ENCODE measurements around the gene PMP22.

PMP22 gene

DNA sequence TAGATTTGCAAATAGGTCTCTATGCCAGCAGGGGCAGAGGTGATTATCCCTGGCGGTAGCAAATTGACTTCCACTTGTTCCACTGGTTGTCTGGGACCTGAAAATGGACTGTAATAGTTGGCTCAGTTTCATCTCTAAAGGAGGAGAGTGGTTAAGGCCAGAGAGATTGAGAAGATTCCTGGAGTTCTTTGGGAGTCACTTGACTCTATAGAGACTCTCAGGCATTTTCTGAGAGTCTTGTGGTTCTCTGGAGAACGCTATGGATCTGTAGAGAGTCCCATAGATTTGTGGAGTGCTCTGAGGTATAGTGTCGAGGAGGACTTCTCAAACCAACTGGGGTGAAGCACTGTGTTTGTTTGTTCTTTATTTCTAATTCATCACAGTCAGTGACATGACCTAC lies 8.9 kb upstream of the PMP22 start:
- no peak for DNase-seq (ENCODE audit: low read depth in 2 of 2, low spot score in 1 of 2)

DNA sequence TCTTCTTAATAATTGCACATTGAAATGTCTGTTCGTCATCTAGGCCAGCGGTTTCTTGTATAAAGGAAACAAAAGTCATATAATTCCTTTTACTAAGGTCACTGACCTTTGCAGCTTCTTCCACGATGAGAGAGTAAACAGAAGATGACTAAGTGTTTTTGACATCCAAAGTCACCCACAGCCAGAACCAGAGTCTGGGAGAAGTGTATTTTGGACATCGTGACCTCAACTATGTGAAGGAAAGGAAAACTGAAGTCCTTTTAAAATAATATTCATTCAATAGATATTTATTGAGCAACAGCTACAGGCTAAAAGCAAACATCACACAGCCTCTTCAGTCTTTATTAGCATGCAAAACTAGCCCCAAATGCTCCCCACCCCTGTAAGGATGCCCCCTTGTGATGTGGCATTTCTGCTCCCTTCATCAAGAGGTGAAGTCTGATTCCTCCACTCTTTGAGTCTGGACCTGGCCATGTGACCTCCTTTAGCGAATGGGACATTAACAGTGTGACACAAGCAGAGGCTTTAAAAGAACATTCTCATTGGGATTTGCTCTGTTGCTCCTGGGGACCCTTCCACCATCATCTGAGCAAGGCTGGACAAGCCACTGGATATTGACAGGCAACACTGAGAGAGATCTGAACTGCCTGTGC lies 8.1 kb upstream of the PMP22 start:
- no peak for DNase-seq (ENCODE audit: low read depth in 2 of 2, low spot score in 1 of 2)

DNA sequence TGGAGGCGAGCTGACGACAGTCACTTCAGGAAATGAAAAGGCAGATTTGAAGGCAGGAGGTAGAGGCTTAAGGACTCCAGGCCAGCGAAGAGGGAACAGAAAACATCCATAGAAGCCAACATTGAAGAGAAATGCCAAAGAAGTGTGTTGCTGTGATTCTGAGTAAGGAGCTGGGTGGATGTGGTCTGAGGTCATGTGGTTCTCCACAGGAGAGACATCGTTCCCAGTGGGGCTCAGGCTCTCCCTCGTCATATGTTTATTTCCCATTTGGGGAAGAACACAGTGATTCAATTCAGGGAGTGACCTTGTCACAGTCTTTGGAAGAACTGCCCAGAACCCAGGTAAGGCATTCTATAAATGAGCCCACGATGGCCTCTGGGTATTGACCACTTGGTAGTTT lies 6.6 kb upstream of the PMP22 start:
- DNase-seq (ENCODE audit: low read depth in 2 of 2, low spot score in 1 of 2): no peak

DNA sequence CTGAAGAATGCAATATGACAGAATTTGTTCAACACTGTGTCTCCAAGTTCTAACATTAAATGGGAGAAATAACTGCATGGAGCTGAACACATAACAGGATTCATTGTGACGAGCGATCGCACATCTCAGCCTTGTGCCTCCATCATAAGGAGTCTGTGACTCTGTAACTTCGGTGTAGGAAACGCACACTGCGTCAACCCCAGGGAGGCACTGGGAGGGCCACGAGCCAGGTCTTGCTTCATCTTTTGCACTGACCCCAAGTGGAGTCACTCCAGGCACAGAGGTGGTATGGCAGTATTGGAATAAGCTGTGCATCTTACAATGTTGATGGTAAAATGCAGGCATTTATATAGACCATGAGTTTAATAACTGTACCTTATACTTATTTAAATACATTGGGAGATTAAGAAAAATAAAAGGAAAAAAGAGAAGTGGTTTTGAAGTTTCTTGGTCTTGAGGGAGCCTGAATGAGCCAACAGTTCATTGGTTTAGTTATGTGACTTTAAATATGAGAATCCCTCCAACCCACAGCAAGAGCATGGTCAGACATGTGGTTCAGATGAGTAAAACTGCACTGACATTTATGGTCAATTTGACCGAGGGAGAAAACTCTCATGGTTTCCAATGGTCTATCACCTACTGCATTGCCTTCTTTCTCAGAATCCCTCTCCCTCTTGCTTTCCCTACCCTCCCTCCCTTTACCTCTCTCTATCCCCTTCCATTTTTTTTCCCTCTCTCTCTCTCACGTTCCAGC lies 5.7 kb upstream of the PMP22 start:
- no peak for DNase-seq (ENCODE audit: low read depth in 2 of 2, low spot score in 1 of 2)

DNA sequence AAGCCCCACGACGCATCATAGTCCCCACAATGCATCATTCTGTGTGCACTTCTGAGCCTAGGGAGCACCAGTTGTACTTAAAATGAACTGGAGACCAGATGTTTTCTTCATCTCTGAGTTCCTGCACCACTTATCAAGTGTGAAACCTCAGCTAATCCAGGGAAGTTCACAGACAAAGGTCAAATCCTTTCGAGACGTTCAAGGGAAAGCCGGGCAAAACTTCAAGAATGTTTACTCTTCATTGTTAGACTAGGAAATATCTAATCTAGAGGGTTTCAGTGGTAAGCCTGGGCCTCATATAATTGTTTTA lies 4.6 kb upstream of the PMP22 start:
- DNase-seq (ENCODE audit: low read depth in 2 of 2, low spot score in 1 of 2): no peak

DNA sequence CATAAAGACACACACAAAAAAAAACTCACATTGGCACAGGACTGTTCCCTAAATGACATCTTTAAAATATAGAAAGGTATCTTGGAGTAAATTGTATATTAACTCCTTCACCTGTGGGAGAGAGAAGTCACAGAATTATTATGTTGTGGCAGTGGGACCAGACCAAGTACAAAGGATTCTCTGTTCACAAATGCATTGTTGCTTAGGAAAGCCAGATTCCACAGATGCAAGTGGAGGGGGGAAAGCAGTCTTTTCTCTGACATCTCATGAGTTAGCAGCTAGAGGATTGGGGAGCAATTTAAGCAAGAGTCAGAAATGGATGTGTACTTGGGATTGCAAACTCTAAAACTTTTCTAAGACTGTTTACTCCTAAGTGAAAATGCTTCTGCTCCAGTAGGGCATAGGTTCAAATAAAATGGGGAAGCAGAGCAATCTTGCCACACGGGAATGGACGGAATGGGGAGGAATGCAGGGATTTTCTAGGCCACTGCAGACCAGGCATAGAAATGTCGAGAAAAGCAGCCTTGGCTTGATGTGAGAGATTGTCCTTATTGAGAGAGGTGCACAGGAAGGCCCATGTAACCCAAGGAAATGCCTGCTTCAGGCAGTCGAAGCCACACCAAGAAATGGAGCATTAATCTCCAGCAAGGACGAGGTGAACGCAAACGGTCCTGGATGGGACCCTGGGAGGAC lies 4.1 kb upstream of the PMP22 start:
- no peak for DNase-seq (ENCODE audit: low read depth in 2 of 2, low spot score in 1 of 2)

DNA sequence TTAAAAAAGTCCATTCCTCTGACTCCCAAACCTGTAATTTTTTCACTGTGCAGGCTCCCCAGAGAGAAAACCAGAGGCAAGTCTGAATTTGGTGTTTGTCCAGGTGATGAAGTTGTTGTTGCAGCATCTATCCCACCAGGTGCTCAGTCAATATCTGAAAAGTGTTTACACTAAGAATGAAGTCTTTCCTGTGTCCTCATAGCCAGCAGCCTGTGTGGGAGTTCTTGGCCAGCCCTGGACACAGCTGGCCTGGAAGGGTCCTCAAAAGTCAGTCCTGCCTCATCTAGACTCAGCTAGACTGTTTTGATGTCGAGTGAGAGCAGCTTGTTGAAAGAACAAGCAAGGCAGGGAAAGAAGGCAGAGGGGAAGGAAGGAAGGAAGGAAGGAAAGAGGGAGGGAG lies 3.3 kb upstream of the PMP22 start:
- no peak for DNase-seq (ENCODE audit: low read depth in 2 of 2, low spot score in 1 of 2)

DNA sequence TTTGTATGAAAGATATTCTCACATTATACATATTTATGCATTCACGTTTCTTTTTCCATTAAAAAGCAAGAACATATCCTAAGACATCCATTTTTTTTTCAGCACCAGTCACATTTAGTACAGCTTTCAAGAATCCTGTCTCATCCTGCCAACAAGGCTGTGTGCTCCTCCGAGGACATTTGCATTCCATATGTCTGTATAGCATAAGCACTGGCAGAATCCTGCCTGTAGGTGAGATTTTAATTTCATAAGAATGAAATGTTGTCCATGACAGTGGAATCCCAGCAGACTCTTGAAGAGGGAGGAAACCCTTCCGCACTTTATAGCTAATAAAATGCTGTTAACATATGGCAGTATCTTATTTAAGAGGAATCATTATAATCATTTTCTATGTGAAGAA lies 2.9 kb upstream of the PMP22 start:
- no peak for DNase-seq (ENCODE audit: low read depth in 2 of 2, low spot score in 1 of 2)

DNA sequence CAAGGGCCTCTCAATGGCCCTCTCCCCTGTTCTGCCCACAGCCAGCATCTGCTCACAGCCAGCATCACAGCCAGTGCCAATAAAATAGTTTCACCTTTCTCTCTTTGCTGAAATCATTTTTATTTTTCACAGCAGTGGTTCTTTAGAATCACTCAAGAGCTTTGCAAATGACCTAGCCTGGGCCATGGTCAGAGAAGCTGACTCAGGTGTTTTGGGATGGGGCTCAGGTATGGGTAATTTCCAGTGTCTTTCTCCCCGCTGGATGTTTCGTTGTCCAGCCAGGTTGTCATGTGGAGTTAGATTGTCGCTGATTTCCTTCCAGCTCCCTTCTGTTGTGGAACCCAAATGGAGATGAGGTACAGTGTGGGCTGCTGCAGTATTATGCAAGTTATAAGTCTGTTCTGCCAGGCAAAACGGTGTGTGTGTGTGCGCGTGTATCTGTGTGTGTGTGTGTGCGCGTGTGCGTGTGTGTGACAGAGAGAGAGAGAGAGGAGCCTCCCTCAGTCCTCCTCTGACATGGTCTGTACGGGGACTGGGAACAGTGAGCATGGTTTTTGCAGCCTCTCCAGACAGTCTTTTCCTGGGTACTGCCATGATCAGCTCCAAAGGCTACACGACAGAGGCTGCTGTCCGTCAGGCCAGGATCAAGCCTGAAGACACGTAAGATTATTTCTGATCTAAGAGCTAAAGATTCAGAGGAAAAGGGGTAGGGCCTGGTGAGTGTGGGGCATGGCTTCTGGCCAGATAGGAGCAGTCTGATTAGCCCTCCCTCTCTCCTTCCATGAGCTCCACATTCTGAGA lies 1.4 kb upstream of the PMP22 start:
- DNase-seq (ENCODE audit: low read depth in 2 of 2, low spot score in 1 of 2): no peak

DNA sequence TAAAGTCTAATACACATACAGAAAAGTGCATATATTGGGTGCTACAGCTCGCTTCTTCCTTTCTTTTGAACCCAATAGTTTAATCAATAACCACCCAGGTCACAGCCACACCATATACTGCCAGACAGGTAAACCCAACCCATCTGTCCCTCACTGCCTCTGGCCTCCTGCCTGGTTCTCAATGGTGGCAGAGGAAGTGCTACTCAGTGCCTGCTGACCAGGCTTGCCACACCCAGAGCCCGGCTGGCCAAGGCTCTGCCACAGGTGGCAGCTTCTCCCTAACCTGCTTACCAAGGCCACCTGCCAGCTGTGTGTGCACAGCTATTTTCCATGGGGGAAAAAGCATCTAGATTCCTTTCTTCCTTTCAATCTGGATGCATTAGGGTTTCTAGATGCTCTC lies 584 bp downstream of the PMP22 start:
- DNase-seq (ENCODE audit: low read depth in 2 of 2, low spot score in 1 of 2): no peak

DNA sequence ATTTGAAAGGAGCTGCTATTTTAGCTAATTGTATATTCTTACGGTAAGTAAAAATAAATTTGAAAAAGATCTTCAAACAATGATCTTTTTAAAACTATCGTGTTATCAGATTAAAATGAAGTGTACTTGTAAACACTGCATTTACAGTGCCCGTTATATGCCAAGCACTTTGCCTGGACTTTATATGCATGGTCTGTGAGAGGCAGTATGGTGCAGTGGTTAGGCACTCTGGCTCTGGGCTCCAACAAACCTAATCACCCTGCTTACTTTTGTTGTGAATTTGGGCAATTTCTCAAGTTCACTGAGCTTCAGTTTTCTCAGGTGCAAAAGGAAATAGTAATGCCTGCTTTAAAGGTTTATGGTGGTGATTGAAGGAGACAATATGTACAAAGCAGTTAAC lies 1.4 kb downstream of the PMP22 start:
- no peak for DNase-seq (ENCODE audit: low read depth in 2 of 2, low spot score in 1 of 2)

DNA sequence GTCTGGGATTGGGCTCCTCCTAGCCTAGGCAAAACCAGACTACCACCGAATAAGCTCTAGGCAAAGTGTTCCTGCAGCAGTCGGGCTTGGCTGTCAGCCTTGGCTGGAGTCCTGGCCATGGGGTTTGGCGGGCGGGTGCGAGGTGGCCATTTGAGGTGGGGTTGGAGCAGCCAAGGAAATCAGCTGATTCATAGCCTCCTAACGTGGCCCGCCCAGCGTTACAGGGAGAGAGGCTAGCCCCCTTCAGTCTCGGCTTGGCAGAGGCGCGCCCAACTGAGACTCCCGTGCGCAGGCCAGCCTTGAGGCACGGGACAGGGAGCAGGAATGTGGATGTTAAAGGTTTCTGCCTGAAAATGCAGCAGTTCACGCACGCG lies 1.9 kb downstream of the PMP22 start:
- no peak for DNase-seq (ENCODE audit: low read depth in 2 of 2, low spot score in 1 of 2)

DNA sequence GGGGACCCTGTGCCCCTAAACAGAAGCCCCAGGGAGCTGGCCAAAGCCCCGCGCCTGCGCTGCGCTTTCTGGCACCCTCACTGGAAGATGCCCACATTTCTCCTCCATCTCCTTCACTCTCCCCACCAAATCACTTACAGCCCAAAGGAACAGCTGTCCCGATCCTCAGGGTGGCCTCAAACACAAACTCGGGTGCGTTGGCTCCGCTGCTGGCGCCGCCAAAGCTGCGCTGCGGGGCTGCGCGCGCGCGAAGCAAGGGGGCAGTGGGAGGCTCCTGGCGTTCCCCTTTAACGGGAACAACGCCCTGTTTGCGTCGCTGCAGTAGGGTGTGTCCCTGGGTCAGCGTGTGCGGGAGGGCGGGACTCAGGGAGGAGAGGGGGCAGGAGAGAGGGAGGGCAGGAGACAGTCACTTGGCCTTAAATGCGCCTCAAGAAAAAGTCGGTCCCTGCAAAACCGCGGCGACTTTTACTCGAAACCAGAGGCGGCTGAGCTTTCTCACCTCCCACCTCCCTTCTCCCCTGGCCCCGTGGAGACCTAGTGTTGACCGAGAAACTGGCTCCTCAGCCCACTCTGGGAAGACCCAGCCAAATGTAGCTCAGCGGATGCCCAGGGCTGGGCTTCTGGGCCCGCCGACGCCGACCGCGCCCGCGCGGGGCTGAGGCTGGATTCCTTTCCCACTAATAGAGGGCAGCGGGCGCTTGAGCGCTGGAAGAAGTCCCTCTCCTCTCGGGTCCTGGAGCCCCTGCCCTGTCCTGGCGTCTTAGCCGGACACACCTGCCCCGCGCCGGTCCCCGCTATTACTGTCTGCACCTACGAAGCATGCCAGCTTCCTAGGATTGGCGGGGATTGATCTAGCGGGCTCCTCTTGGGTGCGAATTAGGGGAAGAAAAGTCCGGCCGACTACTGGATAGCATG lies 2.6 kb downstream of the PMP22 start:
- no peak for DNase-seq (ENCODE audit: low read depth in 2 of 2, low spot score in 1 of 2)

DNA sequence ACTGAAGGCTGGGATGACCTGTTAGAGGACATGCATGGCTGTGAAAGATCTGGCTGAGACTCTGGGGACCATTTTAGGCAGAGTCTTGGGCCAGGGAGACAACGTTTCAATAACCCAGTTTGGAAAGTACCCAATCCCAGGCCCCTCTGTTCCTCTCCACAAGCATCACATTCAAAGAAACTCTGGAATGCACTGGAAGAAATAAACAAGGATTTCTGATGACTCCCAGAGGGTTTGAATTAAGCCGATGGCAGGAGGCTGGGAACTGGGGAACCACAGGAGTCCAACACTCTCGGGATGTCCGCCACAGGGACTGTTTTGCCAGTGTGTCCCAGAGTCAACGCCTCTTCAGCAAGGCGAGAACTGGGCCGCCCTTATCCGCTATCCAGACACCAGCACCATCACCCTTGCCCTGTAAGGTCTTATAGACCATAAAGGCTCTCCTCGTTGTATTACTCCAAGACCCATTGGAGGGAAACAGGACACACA lies 3.3 kb downstream of the PMP22 start:
- no peak for DNase-seq (ENCODE audit: low read depth in 2 of 2, low spot score in 1 of 2)

DNA sequence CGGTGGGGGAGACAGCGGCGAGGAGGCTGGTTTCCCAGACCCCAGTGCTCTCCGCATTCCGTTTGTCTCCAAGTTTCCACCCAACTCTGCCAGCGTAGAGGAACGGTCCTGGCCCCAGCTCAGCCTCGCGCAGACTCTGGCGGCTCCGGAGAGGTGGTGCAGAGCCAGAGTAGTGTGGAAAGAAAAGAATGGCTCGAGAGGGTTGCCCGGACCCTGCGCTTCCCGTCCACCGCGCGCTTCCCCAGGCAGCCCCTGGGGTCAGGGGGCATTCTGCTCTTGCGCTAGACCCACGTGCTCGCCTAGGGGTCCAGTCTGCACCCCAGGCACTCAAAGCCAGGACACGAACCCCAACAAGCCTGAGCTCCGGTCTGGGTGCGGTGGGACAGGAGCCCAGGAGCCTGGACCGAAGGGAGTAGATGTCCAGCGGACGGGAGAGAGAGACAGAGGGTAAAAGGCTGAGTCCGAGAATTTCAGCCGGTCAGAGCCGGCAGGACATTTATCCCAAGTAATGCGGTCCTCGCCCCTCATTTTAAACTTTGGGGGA lies 3.8 kb downstream of the PMP22 start:
- DNase-seq (ENCODE audit: low read depth in 2 of 2, low spot score in 1 of 2): no peak

DNA sequence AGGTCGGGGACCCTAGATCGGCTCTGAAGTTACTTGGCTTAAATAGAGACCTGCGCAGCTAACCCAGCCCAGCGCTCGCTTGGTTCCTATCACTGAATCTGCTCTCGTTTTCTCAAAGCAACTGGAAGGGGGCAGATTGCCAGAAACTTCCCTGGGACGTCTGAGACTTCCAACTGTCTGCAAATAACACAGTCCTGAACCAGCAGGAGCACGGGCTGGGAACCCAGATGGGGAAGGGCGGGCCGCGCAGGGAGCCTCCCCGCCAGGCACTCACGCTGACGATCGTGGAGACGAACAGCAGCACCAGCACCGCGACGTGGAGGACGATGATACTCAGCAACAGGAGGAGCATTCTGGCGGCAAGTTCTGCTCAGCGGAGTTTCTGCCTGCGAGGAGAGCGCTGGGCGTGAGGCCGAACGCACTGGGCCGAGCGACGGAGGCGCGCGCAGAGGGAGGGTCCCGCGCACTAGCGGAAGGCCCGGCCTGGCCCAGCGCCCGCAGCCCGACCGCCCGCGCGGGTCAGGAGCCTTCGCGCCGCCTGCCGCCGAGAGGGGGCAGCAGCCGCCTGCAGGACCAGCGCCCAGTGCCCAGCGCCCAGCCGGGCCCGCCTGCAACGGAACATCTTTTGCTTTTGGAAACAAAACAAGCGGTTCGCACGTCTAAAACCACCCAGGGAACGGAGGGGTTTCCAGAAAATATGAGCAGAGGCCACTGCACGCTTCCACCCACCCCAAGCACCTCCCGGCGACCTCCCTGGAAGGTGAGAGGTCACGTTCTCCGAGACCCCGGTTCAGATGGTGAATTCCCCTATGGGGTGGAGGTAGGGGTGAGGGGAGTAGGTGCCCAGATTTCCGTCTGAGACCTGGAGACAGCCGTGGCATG lies 4.5 kb downstream of the PMP22 start:
- DNase-seq (ENCODE audit: low read depth in 2 of 2, low spot score in 1 of 2): no peak

DNA sequence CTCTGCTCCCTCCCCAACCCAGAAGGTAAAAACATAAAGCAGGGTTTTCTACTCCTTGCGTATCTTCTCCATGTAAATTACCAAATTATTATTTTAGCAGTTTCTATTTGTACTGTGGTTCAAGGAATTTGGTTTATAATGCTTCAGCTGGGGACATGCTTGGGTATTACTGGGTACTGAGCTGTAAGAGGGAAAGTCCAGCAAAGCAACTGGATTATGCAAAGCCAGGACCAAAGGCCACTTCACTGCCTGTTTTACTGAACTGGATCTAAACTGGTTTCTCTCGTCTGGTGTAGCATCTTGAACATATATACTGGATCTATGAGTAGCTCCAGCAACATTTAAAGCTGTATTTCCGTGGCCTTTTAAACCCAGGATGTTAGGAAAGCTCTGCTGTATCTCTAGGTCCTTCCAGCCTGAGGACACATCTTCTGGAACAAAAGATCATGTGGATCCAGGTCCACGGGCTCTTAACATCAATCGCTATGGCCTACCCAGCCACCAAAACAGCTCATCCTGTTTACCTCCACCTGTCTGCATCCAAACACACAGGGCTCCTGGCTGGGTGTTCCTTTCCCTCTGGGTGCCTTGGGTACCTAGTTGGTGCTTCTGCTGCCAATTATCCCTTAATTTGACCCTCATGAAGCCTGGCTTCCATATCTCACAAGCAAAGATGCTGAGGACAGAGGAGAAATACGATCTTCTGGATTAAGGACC lies 7.2 kb downstream of the PMP22 start:
- no peak for DNase-seq (ENCODE audit: low read depth in 2 of 2, low spot score in 1 of 2)

DNA sequence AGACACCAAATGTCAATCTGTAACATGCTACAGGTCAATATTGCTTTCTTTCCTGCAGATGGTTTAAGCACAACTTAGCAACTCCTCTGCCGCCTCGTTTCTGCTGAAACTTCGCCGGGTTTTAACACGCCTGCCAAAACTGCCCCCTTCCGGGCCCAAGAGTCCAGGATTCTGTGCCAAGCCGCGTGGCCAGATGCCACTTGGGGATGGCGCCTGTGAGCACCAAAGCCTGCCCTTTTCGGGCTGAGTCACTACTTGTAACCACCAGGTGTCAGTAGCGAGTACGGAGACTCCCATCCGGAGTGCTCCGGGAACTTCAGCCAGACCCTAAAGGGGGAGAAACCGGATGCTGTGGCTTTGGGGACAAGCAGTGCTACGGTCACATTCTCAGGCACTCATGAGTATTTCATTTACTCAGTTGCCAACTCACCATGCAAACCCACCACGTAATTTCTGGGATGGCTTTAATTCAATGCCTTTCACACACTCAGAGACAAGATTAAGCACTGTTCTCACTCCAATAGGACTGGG lies 7.8 kb downstream of the PMP22 start:
- peak in 1 of 2 donors; percentile 10 for DNase-seq (ENCODE audit: low read depth in 2 of 2, low spot score in 1 of 2)

DNA sequence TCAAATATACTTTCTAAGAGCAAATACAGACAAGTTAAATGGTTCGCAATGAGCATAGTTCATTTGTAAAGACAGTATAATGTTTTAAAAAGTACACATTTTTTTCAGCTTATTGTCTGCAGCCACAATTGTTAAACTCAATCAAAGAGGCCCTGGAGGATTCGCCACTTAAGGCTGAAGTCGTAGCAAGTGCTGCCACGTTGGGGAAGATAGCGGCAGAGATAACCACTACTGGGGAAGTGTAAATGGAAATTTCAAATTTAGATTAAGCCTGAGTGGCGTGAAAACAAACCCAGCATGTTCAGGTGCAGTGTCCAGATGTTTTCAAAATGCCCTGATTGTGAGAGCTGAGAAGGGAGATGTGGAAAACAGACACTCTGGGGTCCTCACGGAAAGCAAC lies 8.4 kb downstream of the PMP22 start:
- no peak for DNase-seq (ENCODE audit: low read depth in 2 of 2, low spot score in 1 of 2)
